ENCODE results near the gene GNL3L. TPM values are rescaled to one million over a fixed set of nuclear protein-coding genes. Genes with fewer than 3 reads are reported as not detected.

The GNL3L gene
- total and polyA plus RNA-seq, 9 of the 15 experiments (the other 6 are each of a cell fraction or from before 2014, with no cell fraction given): 11.5 to 81.7 (median 37.6) TPM

DNA sequence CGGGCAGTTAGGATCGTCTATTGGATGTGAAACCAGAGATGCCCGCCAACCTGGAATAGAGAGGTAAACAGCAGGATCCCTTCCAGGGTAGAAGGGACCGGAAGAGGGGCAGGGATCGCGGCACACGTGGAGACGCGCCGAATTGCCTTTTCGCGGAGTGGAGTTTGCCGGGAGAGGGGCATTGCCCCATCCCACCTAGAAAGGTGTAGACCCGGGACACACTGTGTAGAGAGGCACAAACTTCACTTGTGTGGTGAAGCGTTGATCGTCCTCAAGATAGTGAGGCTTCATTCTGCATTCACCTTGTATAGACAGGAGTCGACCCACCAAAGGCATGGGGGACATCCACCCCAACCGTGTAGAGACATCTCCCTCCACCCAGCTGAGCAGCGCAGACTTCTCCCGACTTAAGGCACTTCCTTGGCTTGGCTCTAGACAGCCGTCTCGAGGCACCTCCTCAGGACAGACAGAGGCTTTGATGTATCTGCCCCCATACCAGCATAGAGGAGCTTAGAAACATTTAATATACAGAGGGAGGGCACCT is 410 bp downstream of the GNL3L start (continued):
- TF ChIP-seq, protein P1, sequence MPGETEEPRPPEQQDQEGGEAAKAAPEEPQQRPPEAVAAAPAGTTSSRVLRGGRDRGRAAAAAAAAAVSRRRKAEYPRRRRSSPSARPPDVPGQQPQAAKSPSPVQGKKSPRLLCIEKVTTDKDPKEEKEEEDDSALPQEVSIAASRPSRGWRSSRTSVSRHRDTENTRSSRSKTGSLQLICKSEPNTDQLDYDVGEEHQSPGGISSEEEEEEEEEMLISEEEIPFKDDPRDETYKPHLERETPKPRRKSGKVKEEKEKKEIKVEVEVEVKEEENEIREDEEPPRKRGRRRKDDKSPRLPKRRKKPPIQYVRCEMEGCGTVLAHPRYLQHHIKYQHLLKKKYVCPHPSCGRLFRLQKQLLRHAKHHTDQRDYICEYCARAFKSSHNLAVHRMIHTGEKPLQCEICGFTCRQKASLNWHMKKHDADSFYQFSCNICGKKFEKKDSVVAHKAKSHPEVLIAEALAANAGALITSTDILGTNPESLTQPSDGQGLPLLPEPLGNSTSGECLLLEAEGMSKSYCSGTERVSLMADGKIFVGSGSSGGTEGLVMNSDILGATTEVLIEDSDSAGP (CRISPR knock-in tag; IDR thresholded peaks at IDR 0.05): 0 out of 2 replicates have a peak, but pooled peaks have one; percentile 24
- TF ChIP-seq GABPA (tag; conservative IDR thresholded peaks at IDR 0.05; ENCODE audit: low read depth): peak; percentile 76
- no peak for TF ChIP-seq KDM2B (CRISPR knock-in tag; IDR thresholded peaks at IDR 0.05)
- peak; percentile 9 for TF ChIP-seq TAF1 (IDR thresholded peaks at IDR 0.05; ENCODE audit: control insufficient read depth, extremely low read depth, insufficient read depth, low read length, severe bottlenecking)
- TF ChIP-seq, protein P2, sequence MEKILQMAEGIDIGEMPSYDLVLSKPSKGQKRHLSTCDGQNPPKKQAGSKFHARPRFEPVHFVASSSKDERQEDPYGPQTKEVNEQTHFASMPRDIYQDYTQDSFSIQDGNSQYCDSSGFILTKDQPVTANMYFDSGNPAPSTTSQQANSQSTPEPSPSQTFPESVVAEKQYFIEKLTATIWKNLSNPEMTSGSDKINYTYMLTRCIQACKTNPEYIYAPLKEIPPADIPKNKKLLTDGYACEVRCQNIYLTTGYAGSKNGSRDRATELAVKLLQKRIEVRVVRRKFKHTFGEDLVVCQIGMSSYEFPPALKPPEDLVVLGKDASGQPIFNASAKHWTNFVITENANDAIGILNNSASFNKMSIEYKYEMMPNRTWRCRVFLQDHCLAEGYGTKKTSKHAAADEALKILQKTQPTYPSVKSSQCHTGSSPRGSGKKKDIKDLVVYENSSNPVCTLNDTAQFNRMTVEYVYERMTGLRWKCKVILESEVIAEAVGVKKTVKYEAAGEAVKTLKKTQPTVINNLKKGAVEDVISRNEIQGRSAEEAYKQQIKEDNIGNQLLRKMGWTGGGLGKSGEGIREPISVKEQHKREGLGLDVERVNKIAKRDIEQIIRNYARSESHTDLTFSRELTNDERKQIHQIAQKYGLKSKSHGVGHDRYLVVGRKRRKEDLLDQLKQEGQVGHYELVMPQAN (IDR thresholded peaks at IDR 0.05; ENCODE audit: borderline replicate concordance): peak; percentile 95
- TF ChIP-seq PHF20 (IDR thresholded peaks at IDR 0.05; ENCODE audit: partially characterized antibody): no peak
- peak; percentile 75 for TF ChIP-seq SAP30 (IDR thresholded peaks at IDR 0.05; ENCODE audit: borderline replicate concordance, insufficient read depth, low read depth, low read length, poor library complexity, severe bottlenecking)
- TF ChIP-seq FOXK2 (conservative IDR thresholded peaks at IDR 0.05 in 1 of 2, IDR thresholded peaks at IDR 0.05 in 1 of 2; ENCODE audit: low read depth in 2 of 2): peak; percentile 40 to 79; a peak in 3 of 4 replicates
- TF ChIP-seq CTBP1 (IDR thresholded peaks at IDR 0.05; ENCODE audit: borderline replicate concordance): no peak
- TF ChIP-seq MYC (IDR thresholded peaks at IDR 0.05; ENCODE audit: low read depth, low read length): peak; percentile 83
- TF ChIP-seq MYC (CRISPR knock-in tag; IDR thresholded peaks at IDR 0.05; ENCODE audit: borderline replicate concordance, low read depth): peak; percentile 49; the same call in 1 of the 2 replicates
- TF ChIP-seq PURB (CRISPR knock-in tag; IDR thresholded peaks at IDR 0.05; ENCODE audit: low read depth): no peak
